NCI-H146 treated with DMSO at 0.1 percent for 48 hours (cell line): ENCODE data around the gene SETD6.

Source experiments
- DNase-seq: peaks from one replicate; lab custom pipeline; 2025; ENCODE audit not compliant: unreplicated experiment; lab: John Stamatoyannopoulos, UW

SETD6 gene

GRCh38 chr16:58493756-58494431, 21.4 kb upstream of the SETD6 start:
- DNase-seq = no peak

DNA sequence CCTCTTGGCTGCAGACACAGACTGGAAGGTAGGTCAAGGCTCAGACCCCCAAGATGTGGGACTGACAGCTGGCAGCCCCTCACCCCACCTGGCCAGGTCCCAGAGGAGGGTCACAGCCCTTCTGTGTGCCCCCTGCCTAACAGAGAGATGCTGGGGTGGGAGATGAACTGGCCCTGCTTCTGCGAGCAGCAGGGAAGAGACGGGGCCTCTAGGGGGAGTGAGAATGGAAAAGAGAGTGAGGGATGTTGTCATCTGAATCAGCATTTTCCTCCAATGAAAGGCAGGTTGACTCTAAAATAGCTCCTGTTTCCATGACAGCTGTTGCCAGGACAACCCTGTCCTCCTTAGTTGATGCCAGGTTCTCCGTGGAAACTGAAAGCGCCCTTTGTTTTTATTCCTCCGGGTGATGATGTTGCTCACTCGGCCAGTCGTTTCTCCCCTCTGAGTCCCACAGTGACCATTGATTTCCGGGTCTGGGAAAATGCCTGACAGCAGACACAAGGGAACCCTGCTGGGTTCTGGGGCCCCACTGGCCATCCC, 20.3 kb upstream of the SETD6 start:
- peak; percentile 73 for DNase-seq

DNA sequence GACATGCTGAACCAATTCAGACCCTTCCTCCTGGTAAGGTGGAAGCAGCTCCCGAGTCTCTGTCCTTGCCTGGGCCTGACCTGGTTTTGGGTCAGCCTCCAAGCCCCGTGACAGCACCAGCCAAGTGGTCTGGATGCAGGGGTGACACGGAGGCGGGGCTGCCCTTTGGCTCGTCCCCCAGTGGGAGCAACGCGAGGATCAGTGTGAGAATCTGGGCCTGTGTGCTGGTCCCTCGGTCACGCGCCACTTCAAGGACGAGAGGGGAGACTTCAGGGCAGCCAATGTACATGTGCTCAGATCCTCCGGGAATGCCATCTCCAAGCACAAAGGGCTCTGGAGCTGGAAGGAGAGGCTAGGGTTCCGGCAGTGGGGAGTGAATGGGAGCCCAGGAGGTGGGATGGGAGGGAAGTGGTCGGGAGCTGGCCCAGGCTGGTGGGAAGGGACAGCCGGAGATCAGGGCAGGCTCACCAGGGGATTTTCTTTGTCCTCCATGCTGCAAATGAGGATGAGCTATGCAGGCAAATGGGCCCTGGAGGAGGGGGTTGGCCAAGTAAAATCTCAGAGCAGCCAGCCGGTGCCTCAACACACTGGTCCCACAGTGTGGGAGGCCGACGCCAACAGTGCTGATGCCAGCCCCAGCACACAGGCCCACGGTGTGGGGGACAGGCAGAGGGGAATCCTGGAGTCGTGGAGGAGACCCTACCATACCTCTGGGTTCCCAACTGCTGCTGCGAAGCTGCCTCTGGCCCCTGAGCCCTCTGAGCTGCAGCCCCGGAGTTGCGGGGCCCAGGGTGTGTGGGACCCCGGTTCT, 19.6 kb upstream of the SETD6 start:
- no peak for DNase-seq

GRCh38 chr16:58497468-58497867, 17.8 kb upstream of the SETD6 start:
- DNase-seq = no peak

DNA sequence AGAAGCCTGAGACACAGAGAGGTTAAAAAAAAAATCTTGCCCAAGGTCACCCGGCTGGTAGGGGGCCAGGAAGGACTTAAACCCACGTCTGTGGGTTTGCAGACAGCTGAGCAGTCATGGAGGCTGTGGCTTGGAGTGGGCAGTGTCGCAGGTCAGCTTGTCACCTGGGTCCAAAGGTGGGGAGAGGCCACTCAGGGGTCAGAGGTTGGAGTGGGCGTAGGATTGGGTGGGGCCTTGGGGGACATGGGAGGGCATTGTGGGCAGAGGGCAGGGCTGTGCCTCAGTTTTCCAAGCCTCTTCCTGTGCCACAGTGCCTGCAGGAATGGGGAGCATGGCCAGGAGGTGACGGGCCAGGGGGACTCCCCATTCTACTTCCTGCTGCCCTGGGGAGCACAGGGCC, 17.4 kb upstream of the SETD6 start:
- no peak for DNase-seq

- no peak for DNase-seq
Observed at GRCh38 chr16:58498341-58499091, 16.8 kb upstream of the SETD6 start.

DNA sequence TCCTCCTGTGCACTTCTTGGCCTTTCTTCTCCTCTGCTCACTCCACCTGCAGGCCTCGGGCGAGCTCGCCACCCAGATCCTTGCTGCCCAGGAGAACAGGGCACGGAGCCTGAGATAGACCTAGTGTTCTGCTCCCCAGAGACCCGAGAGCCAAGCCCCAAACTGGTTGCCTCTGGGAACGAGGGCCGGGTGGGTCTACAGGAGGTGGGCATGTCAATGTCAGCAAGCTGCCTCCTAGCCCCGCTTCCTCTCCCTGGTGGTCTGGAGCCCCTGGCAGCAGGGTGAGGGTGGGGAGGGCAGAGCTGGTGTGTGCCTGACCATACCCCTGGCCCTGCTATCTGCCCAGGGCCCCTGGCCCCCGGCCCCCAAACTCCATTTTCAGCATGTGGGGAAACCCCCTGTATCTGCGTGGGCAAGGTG, 16.2 kb upstream of the SETD6 start:
- no peak for DNase-seq

DNA sequence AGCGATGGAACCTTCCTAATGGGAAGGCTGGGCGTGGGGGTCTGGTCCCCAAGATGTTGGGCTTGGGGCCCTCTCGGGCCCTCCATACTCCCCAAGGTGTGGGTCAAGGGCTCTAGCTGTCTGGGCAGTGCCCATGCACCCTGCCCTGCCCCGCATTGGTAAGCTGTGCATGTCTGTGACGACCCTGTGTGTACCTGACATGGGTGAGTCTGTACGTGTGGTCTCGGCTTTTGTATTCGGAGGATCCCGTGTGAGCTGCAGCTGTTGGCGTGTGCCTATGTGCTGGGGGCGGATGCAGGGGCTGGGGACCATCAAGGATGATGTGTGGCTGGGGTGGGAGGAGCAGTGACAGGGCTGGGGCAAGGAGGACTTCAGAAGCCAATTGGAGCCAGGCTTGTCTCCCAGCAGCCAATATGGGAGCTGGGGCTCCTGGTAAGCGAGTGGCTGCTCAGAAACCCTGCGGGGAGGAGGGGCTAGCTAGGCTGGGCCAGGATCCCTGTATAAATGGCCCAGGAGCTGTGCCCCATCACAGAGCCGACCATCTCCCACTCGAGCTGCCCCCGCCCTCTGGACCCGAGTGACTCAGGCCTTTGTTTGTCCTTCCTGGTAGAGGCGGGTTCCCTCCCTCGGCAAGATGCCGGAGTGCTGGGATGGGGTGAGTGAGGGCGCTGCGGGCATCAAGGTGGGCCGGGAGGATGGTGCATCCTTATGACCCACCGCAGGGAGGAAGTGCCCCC, 15.5 kb upstream of the SETD6 start, which contains the start of gene NDRG4:
TSS of gene NDRG4 (plus strand) at position 529 of the 737 bp plus-strand sequence. CDS start at position 635, 106 bp downstream.
- peak; percentile 70 for DNase-seq

DNA sequence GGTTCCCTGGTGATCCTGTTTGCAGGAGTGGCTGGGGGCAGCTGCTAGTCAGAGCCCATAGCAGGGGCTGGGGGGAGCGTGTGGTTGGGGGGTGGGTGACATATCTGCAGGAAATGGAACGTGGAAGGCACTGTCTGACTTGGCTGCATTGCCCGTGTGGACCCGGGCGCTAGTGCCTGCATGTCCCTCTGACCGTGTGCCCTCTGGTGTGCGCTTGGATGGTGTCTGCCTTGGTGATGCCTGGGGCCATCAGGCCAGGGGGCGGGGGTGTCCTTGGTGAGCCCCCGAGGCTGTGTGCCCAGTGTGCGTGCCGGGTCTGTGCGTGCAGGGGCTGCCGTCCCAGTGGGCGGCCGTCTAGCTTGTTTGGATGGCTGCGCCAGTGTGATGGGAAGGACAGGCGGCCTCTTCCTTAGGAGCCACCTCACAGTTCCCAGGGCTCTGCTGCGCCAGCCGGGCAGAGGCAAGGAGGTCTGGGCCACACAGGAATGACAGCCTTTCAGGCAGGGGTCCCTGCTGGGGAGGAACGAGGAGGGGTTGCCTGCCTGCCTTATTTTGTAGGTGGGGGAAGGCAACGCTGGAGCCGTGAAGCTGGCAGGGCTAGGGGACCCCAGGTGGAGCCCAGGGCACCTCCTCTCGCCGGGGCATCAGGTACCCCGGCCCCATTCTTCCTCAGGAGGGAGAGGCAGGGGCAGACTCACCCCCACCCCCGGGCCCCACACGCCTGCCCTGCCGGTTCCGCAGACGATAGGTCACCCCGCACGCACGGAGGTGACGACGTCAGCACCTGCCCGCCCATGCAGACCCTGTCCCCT, 14.7 kb upstream of the SETD6 start:
- DNase-seq = no peak

DNA sequence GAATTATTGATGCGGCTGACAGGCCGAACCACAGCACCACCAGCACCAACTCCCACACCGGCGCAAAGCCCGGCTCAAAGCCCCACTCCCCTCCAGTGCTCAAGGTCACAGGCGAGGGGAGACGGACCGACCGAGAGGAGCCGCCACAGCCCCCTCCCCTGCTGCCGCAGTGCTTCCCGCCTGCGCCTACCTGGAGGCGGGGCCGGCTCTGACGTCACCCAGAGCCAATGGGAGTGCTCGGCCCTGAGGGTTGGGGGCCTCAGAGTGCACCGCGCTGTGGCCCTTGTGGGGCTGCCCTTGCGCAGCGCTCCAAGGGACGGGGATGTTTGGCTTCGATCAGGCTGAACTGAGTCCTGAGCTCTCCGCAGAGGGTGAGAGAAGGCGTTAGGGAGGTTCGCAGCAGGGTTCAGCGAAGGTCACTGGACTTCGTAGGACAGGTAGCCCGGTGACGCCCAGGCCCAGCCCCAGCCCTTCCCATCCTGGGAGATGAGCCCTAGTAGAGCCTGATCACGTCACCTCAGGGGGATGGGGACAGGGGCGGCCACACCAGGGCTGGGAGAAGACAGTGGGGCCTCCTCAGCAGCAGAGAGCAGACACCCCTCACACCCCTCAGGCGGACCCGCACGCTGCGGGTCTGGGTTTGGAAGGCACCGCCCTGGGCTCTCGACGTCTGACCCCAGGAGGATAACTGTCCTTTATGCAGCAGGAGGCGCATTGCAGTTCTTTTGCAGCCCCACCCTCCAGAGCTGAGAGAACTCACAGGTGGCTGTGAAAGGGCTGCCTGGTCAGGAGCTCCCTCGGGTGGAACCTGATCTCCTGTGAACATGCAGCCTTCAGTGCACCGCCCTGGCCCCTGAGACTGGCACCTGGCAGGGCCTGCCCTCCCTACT, 13.8 kb upstream of the SETD6 start:
- DNase-seq = peak; percentile 9

DNA sequence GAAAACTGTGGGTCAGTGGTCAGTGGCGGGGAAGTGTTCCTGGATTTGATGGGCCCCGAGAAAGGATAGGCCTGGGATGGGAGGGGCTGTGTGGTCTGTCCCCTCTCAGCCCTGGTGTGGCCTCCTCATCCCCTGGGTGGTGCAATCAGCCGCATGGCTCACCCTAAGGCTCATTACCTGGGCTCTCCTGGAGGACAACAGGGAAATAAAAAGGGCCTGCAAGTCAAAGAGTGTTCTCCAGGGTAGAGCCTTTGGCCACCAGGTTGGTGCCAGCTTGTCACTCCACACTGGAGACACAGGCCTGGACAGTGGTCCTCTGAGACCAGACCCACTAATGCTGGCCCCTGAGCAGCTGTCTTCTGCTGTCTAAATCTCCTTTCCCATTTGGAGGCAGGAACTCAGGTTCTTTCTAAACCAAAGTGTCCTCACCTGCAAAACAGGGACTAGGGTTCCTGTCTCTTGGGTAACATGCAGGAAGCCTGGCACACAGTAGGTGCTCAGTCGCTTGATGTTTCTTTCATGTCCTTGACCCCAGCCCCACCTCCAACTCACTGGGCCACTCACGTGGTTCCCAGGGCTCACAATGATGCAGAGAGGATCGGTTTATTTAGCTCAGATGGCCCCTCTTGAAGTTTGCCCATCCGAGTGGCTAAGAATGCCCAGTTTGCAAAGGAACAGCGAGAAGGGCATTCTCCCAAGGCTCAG, 12.9 kb upstream of the SETD6 start:
- DNase-seq = no peak

DNA sequence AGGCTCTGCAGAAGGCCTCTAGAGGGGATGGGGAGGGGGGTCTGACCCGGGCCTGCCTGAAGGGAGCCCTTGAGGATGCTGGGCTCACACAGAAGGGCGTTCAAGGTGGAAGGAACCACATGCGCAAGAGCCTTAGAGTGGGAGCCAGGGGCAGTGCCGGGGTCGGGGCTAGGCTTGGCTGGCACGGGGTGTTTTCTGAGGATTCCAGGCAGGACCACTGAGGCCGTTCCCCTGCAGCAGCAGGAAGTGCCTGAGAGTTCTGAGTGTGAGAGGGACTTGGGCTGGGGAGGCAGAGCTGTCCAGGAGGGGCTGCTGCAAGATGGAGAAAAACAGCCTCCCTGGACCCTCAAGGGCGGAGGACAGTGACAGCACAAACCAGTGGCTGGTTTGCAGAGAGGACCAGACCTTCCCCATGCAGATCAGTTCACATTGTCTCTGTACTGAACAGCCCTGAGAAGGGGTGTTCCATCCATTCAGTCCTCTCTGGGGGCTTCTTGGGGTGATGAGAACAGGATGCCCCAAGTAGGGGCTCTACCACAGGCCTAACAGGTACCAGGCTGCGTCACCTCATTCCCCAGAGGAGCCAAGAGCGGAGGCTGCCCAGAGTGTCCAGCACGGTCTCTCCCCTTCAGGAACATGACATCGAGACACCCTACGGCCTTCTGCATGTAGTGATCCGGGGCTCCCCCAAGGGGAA, 12.0 kb upstream of the SETD6 start:
- DNase-seq = no peak

DNA sequence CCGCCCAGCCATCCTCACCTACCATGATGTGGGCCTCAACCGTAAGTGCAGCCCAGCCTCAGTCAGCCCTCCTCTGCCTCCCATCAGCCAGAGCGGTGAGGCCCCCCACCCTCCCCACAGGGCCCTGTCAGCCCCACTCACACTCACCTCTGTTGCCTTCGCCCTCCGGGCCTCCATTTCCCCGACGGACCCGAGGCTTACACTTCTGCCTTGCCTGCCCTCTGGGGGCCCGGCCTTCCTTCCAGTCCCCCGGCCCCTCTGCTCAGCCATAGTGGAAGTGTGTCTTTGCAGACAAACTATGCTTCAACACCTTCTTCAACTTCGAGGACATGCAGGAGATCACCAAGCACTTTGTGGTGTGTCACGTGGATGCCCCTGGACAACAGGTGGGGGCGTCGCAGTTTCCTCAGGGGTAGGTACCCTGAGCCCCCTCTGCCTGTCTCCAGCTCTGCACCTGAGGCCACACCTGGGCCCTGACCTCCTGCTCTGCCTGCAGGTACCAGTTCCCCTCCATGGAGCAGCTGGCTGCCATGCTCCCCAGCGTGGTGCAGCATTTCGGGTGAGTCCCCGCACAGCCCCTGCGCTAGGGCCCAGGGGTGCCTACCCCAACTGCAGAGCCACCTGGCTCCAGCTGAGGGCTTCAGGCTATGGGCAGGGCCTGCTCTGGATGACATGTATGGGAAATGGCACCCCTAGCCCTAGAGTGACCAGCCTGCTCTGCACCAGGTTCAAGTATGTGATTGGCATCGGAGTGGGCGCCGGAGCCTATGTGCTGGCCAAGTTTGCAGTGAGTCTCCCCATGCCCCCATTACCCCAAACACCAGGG, 11.2 kb upstream of the SETD6 start:
- DNase-seq = no peak

DNA sequence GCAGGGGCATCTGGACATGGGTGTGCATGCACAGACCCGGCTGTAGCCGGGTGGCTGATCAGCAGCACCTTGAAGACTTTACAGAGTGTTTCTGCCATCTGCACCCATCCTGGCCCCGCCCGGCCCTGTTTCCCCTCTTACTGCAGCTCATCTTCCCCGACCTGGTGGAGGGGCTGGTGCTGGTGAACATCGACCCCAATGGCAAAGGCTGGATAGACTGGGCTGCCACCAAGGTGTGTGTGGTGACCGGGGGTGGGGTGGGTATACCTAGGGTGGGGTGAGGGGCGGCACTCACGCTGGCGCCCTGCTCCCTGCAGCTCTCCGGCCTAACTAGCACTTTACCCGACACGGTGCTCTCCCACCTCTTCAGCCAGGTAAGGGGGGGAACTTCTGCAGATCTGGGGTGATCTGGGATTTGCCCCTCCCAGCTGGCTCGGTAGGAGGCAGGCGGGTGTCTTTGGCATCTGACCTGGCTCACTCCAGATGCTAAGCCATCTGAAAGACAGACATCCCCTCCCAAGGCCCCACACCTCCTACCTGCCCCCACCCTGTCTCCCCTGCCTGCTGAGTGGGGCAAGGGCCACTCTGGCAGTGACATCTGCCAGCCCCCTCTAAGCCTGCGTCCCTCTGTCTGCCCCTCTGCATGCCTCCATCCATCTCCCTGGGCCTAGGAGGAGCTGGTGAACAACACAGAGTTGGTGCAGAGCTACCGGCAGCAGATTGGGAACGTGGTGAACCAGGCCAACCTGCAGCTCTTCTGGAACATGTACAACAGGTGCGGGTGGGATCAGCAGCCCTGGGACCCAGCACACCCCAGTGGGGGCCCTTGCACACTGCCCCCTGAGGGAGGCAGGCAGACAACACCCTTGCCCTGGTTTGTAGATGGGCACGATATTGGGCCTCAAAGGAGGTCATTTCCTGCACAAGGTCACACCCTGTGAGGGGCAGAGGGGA, 8.8 kb upstream of the SETD6 start:
- no peak for DNase-seq

GRCh38 chr16:58507195-58507962, 7.9 kb upstream of the SETD6 start:
- DNase-seq = no peak
